Mesenchymal stem cell (in vitro differentiated cells and primary cell): ENCODE data around the gene MED27.

Experiments used
- DNase-seq: peaks from one replicate; pipeline ENCODE4 v3.0.0-alpha.2; 2013
- H2AFZ ChIP-seq: one replicate; pipeline ENCODE4 v1.6.1; 2013; ENCODE audit warnings: low read depth, mild to moderate bottlenecking, control low read depth, inconsistent platforms, low read length, moderate library complexity
- H2AK5ac ChIP-seq: 2 replicates; pipeline ENCODE4 v1.6.1; 2013; ENCODE audit warnings: low read length, moderate library complexity, mild to moderate bottlenecking, inconsistent platforms; ENCODE audit not compliant: severe bottlenecking
- H2BK120ac ChIP-seq: one replicate; pipeline ENCODE4 v1.6.1; 2013; ENCODE audit warnings: low read depth, mild to moderate bottlenecking, inconsistent platforms, low read length, moderate library complexity
- H2BK12ac ChIP-seq, 2 experiments: one replicate each; pipeline ENCODE4 v1.6.1; 2013; ENCODE audit warnings: inconsistent platforms in 2 of 2, low read length in 2 of 2, mild to moderate bottlenecking in 2 of 2, moderate library complexity in 2 of 2, control low read depth in 1 of 2
- H2BK15ac ChIP-seq: one replicate; pipeline ENCODE4 v1.6.1; 2013; ENCODE audit warnings: mild to moderate bottlenecking, low read depth, inconsistent platforms; ENCODE audit not compliant: poor library complexity, severe bottlenecking
- H2BK5ac ChIP-seq: 2 replicates; pipeline ENCODE4 v1.6.1; 2013; ENCODE audit warnings: low read depth, mild to moderate bottlenecking, low read length, control low read depth, inconsistent platforms; ENCODE audit not compliant: poor library complexity, severe bottlenecking
- H3K14ac ChIP-seq, 2 experiments: one replicate each; pipeline ENCODE4 v1.6.1; 2013; ENCODE audit warnings: inconsistent platforms in 2 of 2, low read length in 2 of 2, control low read depth in 1 of 2, mild to moderate bottlenecking in 1 of 2, moderate library complexity in 1 of 2
- H3K18ac ChIP-seq, 2 experiments: one replicate each; pipeline ENCODE4 v1.6.1; 2013; ENCODE audit warnings: inconsistent platforms in 2 of 2, low read length in 2 of 2, control low read depth in 1 of 2, low read depth in 1 of 2, mild to moderate bottlenecking in 1 of 2
- H3K23ac ChIP-seq, 2 experiments: one replicate each; pipeline ENCODE4 v1.6.1; 2013; ENCODE audit warnings: inconsistent platforms in 2 of 2, low read length in 2 of 2, mild to moderate bottlenecking in 2 of 2, moderate library complexity in 2 of 2, control low read depth in 1 of 2
- H3K27ac ChIP-seq: 2 replicates; pipeline ENCODE4 v1.5.1; 2013; ENCODE audit warnings: mild to moderate bottlenecking, moderate library complexity, low read length, control low read depth, inconsistent platforms; ENCODE audit not compliant: poor library complexity, severe bottlenecking
- H3K27me3 ChIP-seq, 2 experiments: 2 replicates each; pipeline versions ENCODE4 v1.6.1 to v1.7.0; 2013; ENCODE audit warnings: low read length in 2 of 2, mild to moderate bottlenecking in 2 of 2, moderate library complexity in 2 of 2, control low read depth in 1 of 2, inconsistent platforms in 1 of 2; ENCODE audit not compliant: control insufficient read depth in 1 of 2, insufficient read depth in 1 of 2
- H3K36me3 ChIP-seq, 2 experiments: 2 replicates each; pipeline versions ENCODE4 v1.6.1 to v1.7.0; 2013; ENCODE audit warnings: low read length in 2 of 2, control low read depth in 1 of 2, inconsistent platforms in 1 of 2, low read depth in 1 of 2, mild to moderate bottlenecking in 1 of 2; ENCODE audit not compliant: insufficient read depth in 2 of 2, control insufficient read depth in 1 of 2
- H3K4ac ChIP-seq, 2 experiments: one replicate each; pipeline ENCODE4 v1.6.1; 2013; ENCODE audit warnings: inconsistent platforms in 2 of 2, low read length in 2 of 2, mild to moderate bottlenecking in 2 of 2, moderate library complexity in 2 of 2, control low read depth in 1 of 2, low read depth in 1 of 2
- H3K4me1 ChIP-seq: 2 replicates; pipeline ENCODE4 v1.6.1; 2013; ENCODE audit warnings: low read depth, low read length, control low read depth; ENCODE audit not compliant: control insufficient read depth, insufficient read depth
- H3K4me2 ChIP-seq: 2 replicates; pipeline ENCODE4 v1.6.1; 2013; ENCODE audit warnings: low read length, mild to moderate bottlenecking, inconsistent platforms; ENCODE audit not compliant: poor library complexity, severe bottlenecking
- H3K4me3 ChIP-seq, 2 experiments: 2 replicates each; pipeline versions ENCODE4 v1.5.1 to v1.7.0; 2013; ENCODE audit warnings: low read length in 2 of 2, mild to moderate bottlenecking in 2 of 2, control low read depth in 1 of 2, low read depth in 1 of 2; ENCODE audit not compliant: insufficient read depth in 1 of 2
- H3K79me1 ChIP-seq: replicated peaks from 2 replicates; pipeline ENCODE4 v1.6.1; 2013; ENCODE audit warnings: mild to moderate bottlenecking, control low read depth, low read length, inconsistent platforms; ENCODE audit not compliant: poor library complexity, severe bottlenecking
- H3K9ac ChIP-seq: 2 replicates; pipeline ENCODE4 v1.7.0; 2013; ENCODE audit warnings: mild to moderate bottlenecking, low read length, moderate library complexity
- H3K9me3 ChIP-seq: 2 replicates; pipeline ENCODE4 v1.7.0; 2013; ENCODE audit warnings: mild to moderate bottlenecking, low read length; ENCODE audit not compliant: control insufficient read depth
- H4K8ac ChIP-seq: one replicate; pipeline ENCODE4 v1.6.1; 2013; ENCODE audit warnings: inconsistent platforms, mild to moderate bottlenecking, low read length, moderate library complexity
- H4K91ac ChIP-seq: one replicate; pipeline ENCODE4 v1.6.1; 2013; ENCODE audit warnings: mild to moderate bottlenecking, low read length, inconsistent platforms
- WGBS: methylation state at CpG from one replicate; pipeline ENCODE4 v1.1.7; 2013; ENCODE audit warnings: mixed read lengths; 5-methylcytosine and 5-hydroxymethylcytosine counted together

The MED27 gene

GRCh38 chr9:131961496-131961880 is 118.2 kb downstream of the MED27 start:
- no peaks in the 10 kb centered on the region for H3K9me3 ChIP-seq
- no peak overlapping the region for H3K23ac ChIP-seq
- no peak overlapping the region for H3K4me2 ChIP-seq
- H2BK5ac ChIP-seq = no peak overlapping the region
- H3K4me1 ChIP-seq = peaks cover 6% of the 10 kb centered on the region
- no peak overlapping the region for H3K4ac ChIP-seq
- peak overlapping the region; percentile 49 for H4K8ac ChIP-seq
- H3K4me3 ChIP-seq = no peak overlapping the region
- no peak overlapping the region for H2AK5ac ChIP-seq
- no peak overlapping the region for H3K9ac ChIP-seq
- no peak overlapping the region for H2BK12ac ChIP-seq
- H3K27me3 ChIP-seq = no peaks in the 10 kb centered on the region
- no peak overlapping the region for H2BK15ac ChIP-seq
- peak overlapping the region; percentile 23 for H2AFZ ChIP-seq
- H3K18ac ChIP-seq = no peak overlapping the region
- WGBS = 83% methylated on average over 5 of the region's 6 CpGs
- peaks cover 18% of the 10 kb centered on the region for H3K79me1 ChIP-seq
- H2BK120ac ChIP-seq = no peak overlapping the region
- no peak overlapping the region for H3K27ac ChIP-seq
- H3K14ac ChIP-seq = no peak overlapping the region
- DNase-seq = no peak
- peak overlapping the region; percentile 21 for H4K91ac ChIP-seq
- peaks cover 0 to 4% of the 10 kb centered on the region in 2 experiments for H3K36me3 ChIP-seq

- WGBS = 95% methylated on average over 10 of the region's 12 CpGs
- peaks cover 18% of the 10 kb centered on the region for H3K79me1 ChIP-seq
These were observed 118.7 kb downstream of the MED27 start for GRCh38 chr9:131960851-131961495.

GRCh38 chr9:131960311-131960710 is 119.4 kb downstream of the MED27 start:
- H3K9me3 ChIP-seq = no peaks in the 10 kb centered on the region
- H3K4ac ChIP-seq = no peak overlapping the region
- peaks cover 18% of the 10 kb centered on the region for H3K79me1 ChIP-seq
- no peak overlapping the region for H3K23ac ChIP-seq
- H3K27me3 ChIP-seq = no peaks in the 10 kb centered on the region
- no peak overlapping the region for H3K14ac ChIP-seq
- no peak overlapping the region for H3K18ac ChIP-seq
- H3K4me2 ChIP-seq = no peak overlapping the region
- H2AFZ ChIP-seq = no peak overlapping the region
- no peak overlapping the region for H4K8ac ChIP-seq
- peaks cover 6% of the 10 kb centered on the region for H3K4me1 ChIP-seq
- no peak for DNase-seq
- no peak overlapping the region for H3K9ac ChIP-seq
- no peak overlapping the region for H2BK120ac ChIP-seq
- no peak overlapping the region for H2BK15ac ChIP-seq
- peaks cover 0 to 4% of the 10 kb centered on the region in 2 experiments for H3K36me3 ChIP-seq
- H3K27ac ChIP-seq = no peak overlapping the region
- no peak overlapping the region for H2BK5ac ChIP-seq
- no peak overlapping the region for H2AK5ac ChIP-seq
- WGBS = 98% methylated on average over 8 of the region's 9 CpGs
- H2BK12ac ChIP-seq = no peak overlapping the region
- H3K4me3 ChIP-seq = no peak overlapping the region
- H4K91ac ChIP-seq = no peak overlapping the region

More at GRCh38 chr9:131960851-131961495, 118.7 kb downstream of the MED27 start:
- no peak overlapping the region for H3K4ac ChIP-seq
- H4K91ac ChIP-seq = no peak overlapping the region
- no peaks in the 10 kb centered on the region for H3K27me3 ChIP-seq
- no peak overlapping the region for H2BK5ac ChIP-seq
- H3K36me3 ChIP-seq = peaks cover 0 to 4% of the 10 kb centered on the region in 2 experiments
- no peak overlapping the region for H2BK120ac ChIP-seq
- DNase-seq = no peak
- H3K4me3 ChIP-seq = no peak overlapping the region
- no peak overlapping the region for H3K4me2 ChIP-seq
- H4K8ac ChIP-seq = no peak overlapping the region
- no peak overlapping the region for H3K9ac ChIP-seq
- no peaks in the 10 kb centered on the region for H3K9me3 ChIP-seq
- no peak overlapping the region for H2AFZ ChIP-seq
- H3K23ac ChIP-seq = no peak overlapping the region
- no peak overlapping the region for H2BK15ac ChIP-seq
- no peak overlapping the region for H3K18ac ChIP-seq
- H3K14ac ChIP-seq = no peak overlapping the region
- H2BK12ac ChIP-seq = no peak overlapping the region
- no peak overlapping the region for H3K27ac ChIP-seq
- peaks cover 6% of the 10 kb centered on the region for H3K4me1 ChIP-seq
- no peak overlapping the region for H2AK5ac ChIP-seq

GRCh38 chr9:131959887-131960286 is 119.8 kb downstream of the MED27 start:
- Histone ChIP-seq H2BK120ac (no peak overlapping the region), H2AK5ac (no peak overlapping the region), H3K4me1 (peaks cover 6% of the 10 kb centered on the region), H3K27me3 (no peaks in the 10 kb centered on the region), H4K8ac (no peak overlapping the region), H3K18ac (no peak overlapping the region), H3K23ac (no peak overlapping the region), H3K36me3 (peaks cover 0 to 4% of the 10 kb centered on the region in 2 experiments), H3K4me2 (no peak overlapping the region), H3K79me1 (peaks cover 18% of the 10 kb centered on the region), H3K14ac (no peak overlapping the region), H3K9ac (no peak overlapping the region), H3K4ac (no peak overlapping the region), H4K91ac (no peak overlapping the region), H2BK12ac (no peak overlapping the region), H2BK15ac (no peak overlapping the region), H3K4me3 (no peak overlapping the region), H3K9me3 (no peaks in the 10 kb centered on the region), H2AFZ (no peak overlapping the region), H3K27ac (no peak overlapping the region), H2BK5ac (no peak overlapping the region)
- 100% methylated on average over 2 of the region's 2 CpGs for WGBS
- no peak for DNase-seq
